Fibroblast of skin of abdomen (primary cell): ENCODE results near the gene SKIC8. TPM values are rescaled to one million over a fixed set of nuclear protein-coding genes. Genes with fewer than 3 reads are reported as not detected.

Experiments used
- DNase-seq: peaks from one replicate; pipeline ENCODE4 v3.0.0-alpha.2; 2013
- polyA plus RNA-seq, 2 experiments: library from polyadenylated mRNA; unstranded; fragments of 120-200 nt; gene quantifications; one replicate each; pipeline ENCODE4 v1.2.1, GENCODE V29; 2013; ENCODE audit not compliant: insufficient read length in 2 of 2

The SKIC8 gene
- 66.3 TPM for polyA plus RNA-seq (2013, experiment 1 of 2; ENCODE audit: insufficient read length)
- 58.1 TPM for polyA plus RNA-seq (2013, experiment 2 of 2; ENCODE audit: insufficient read length)

DNA sequence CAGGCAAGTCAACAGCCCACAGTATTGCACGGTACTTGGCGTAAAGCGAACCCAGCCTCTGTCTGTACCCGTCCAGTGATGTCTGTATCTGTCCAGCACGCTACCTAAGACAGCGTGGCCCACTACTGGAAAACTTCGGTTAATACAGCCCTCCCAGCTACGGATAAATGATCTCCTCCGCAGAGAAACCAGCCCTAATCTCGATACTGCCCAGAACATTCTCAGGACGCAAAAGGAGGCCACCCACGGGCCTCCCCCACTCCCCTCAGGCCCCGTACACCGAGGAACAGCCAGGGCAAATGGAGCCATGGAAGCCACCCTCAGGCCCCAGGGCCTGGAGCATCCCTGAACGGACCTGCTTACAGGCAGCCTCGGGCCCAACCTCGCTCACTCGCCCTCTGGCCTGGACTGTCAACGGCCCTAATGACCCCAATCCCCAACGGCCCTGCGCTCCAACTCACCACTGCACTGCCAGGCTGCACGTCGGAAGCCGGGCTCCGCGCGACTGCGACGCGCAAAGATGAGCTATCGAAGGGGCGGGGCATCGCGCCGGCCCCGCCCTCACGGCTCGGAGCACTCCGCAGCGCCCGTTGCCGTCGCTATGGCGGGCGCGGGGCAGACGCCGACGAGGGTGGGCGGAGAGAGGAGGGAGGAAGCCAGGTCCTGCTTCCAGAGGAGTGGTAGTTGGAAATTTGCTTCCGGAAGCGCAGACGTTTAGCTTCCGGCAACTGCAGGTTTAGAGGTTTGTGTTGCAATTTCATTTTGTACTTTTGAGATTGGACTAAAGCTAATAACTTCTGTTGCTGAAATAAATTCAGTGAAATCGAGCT lies at the start of gene SKIC8:
Gene SKIC8, minus strand, starts transcription at position 509 of the 830 bp plus-strand sequence. CDS start 3,923 bp downstream, outside the sequence.
- peak; percentile 94 for DNase-seq

DNA sequence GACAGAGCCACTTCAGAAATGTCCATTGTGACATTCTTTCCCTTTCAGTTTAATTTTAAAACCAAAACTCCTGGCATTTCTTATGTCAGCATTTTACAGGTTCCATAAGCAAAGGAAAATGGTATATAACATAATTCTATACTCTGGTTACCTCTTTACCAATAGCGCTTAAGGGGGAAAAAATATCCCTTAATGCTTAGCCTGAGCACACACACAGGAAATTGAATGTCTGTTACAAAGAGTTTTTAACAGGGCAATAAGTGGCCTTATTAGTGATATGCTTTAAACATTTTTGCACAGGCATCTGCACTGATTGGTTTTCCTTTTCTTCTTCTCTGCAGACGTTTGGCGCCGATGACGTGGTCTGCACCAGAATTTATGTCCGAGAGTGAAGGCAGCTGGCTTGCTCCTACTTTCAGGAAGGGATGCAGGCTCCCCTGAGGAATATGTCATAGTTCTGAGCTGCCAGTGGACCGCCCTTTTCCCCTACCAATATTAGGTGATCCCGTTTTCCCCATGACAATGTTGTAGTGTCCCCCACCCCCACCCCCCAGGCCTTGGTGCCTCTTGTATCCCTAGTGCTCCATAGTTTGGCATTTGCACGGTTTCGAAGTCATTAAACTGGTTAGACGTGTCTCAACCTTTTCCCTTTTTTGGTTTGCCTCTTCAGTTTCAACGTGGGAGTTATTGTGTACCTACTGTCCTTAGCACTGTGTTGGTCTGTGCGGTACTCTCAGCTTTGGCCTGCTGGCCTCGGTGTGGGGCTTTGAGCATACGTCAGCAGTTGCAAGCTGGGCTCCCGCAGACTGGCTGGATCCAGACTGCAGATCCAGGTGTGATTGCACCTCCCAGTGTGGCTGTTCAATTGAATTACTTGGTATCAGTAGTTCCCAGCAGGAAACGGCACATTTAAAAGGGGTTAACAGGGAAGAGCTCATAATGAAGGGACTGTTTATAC lies 48.5 kb upstream of the SKIC8 start:
- peak; percentile 25 for DNase-seq

DNA sequence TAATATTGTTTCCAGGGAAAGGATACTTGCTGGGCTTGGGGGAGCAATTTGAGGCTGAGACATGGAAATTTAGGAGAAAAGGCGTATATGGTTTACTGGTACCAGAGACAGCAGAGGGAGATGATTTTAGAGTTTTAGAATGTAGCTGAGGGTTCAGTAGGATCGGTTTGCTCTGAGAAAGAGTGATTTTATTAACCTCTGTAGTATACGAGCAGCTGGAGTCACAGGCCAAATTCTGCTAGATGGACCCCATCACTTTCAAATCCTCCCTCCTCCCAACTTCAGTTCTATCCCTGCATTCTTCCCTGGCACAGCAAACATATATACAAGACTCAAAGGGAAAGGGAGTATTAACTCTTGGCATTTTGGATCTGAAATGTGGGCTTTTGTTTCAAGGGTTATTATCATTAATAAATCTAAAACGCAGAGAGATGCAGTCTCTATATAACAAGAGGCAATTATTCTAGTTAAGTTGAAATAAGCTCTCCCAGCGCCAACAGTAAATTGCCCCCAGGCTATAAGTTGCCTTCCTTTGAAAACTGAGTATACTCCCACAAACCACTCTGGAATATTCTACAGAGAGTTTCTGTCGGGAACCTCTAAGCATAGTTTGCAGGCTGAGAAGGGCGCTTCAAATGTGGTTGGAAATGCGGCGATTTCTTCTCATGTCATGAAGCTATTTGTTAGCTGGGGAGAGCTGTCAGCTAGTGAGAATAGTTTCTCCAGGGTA lies 46.2 kb upstream of the SKIC8 start:
- DNase-seq, result no peak

DNA sequence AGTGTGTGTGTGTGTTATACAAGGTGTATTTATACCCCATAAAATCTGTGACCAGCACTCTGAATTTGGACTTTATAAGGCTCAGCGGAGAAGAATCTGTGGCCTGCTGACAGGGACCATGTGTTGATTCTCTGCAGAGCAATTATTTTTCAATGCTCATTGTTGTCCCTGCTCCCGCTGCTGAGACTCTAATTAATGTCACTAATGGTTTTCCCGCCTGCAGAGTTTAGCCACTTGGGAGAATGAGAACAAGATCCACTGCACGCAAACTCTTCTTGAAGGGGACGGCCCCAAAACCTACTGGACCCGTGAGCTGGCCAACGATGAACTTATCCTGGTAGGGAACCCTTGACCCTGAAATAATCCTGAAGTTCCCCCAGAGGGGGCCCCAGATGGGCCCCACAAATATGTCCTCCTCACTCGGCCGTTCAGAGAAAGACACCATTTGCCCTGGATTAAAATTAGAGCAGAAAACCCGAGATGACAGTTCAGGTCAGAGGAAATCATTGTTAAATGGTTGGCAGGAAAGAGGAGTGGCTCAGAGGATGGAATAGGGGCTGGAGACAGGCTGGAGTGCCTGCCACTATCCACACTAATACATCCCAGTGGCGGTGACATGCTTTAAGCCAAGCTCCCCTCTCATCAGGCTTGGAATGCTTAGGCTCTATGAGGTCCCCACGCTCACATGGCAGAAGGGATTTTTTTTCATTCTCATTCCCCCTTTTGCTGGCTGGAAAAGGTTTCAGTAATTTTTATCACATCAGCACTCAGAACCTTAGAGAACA lies 44.1 kb upstream of the SKIC8 start:
- DNase-seq, result no peak

DNA sequence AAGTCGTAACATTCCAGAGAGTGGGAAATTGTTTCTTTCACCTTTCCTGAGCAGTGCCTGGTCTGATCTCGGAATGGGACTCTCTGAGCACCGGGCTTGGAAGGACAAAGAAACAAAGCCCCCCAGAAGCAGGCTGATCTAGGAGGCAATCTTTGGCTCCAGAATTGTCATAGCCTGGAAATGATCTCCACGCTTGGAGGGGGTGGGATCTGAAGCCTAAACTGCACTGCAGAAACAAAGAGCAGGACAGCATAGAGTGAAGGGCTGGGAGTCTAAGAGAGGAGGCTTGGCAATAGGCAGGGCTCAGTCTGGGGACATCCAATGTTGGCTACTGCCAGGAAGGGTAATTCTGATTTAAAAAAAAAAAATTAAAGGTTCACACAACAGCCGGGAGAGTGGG lies 42.6 kb upstream of the SKIC8 start:
- DNase-seq, result no peak

DNA sequence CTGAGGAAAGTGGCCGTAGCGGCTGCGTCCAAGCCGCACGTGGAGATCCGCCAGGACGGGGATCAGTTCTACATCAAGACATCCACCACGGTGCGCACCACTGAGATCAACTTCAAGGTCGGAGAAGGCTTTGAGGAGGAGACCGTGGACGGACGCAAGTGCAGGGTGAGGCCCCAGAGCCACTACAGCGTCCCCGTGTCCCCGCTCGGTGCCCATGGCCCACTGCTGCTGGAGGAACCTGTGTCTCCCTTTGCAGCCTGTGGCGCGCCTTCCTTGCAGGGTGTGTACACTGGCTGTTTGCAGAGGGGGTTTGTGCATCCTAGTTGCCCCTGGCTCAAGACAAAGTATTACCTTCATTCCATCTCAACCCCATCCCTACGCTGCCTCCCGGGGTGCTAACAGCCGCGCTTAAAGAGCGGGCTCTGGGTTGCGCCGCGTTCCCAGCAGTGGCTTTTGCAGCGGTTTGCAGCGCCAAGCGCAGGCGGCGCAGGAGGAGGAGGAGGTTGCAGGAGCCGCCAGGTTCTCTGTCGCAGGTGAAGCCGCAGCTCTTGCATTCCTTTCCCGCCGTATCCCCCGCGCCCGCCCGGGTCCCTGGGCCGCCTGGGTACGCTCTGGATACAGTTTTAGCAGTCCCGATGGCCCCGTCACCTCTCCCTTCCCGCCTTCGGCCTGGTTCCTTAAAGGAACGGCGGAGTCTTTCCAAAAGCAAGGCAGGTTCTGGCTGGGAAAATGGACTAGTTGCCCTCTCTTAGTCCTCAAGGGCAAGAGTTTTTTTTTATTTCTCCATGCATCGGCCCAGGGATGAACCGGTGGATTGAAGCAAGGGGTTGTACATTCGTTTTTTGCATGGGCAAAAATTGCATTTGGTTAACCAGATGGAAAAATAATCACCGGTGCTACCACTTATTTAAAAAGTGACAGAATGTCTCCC lies 41.9 kb upstream of the SKIC8 start:
- no peak for DNase-seq

DNA sequence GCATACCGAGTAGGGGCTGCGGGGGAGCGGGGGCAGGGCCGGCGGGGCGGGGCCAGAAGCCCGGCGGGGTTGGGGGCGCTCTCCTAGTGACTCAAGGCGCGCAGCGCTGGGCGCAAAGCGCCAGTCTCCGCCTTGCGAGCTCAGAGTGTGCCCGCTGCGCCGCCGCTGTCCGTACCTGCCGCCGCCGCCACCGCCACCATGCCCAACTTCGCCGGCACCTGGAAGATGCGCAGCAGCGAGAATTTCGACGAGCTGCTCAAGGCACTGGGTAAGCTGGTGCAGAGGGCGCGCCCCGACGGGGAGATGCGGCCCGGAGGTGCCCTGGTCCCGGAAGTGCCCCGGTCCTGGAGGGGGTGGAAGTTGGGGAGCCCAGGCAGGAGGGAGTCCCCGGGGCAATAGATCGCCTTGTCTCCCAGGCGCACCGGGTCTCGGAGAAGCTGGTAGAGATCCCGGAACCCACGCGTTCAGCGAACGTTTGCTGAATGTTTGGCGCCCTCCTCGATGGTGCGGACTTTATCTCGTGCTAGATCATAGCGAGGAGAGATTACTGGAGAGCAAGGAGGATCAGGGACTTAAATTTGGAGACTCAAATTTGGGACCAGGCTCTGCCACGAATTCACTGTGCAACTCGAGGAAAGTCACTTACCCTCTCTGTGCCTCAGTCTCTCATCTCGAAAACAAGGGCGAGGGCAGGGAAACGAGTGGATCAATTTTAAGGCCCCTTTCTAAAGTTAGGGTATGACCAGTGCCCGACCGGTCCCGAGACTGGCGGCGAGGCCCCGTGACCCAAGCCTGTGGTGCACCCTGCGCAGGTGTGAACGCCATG lies 41.0 kb upstream of the SKIC8 start, which contains the start of gene CRABP1:
Gene CRABP1, plus strand, starts transcription at position 123 of the 826 bp plus-strand sequence. Its CDS starts 76 bp downstream, at position 199.
- no peak for DNase-seq

DNA sequence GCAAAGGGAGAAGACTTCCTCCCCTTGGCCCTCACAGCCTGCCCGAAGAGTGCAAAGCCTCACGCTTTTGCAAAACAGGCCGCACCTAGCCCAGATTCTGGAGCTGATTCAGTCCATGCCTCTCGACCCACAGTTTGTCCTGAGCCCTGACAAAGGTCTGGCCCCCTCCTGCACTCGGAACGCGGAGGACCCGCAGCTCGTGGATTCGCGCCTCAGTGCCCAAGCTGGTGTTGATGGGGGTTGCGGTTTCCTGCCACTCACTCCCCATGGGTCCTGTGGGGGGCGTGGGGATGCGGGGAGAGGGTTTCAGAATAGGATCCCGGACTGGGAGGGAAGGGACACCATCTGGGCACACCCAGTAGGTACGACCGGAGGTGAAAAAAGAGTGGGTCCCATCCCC lies 40.1 kb upstream of the SKIC8 start:
- no peak for DNase-seq

DNA sequence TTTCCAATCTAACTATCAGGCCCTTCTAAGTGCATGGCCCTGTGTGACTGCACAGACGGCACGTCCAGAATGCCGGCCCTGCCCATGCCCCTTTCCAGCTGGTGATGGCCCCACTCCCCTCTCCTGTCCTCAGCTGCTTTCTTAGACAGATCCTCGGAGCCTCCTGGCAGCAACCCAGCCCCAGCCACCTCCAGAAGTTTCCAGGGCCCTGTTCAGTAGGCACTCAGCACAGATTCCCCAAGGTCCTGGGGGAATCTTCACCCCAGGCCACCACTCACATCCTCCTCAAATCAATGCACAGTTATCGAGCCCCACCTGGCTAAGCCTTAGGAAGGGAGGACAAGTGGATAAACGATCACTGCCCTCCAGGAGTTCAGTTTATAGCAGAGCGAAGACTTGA lies 39.4 kb upstream of the SKIC8 start:
- no peak for DNase-seq

DNA sequence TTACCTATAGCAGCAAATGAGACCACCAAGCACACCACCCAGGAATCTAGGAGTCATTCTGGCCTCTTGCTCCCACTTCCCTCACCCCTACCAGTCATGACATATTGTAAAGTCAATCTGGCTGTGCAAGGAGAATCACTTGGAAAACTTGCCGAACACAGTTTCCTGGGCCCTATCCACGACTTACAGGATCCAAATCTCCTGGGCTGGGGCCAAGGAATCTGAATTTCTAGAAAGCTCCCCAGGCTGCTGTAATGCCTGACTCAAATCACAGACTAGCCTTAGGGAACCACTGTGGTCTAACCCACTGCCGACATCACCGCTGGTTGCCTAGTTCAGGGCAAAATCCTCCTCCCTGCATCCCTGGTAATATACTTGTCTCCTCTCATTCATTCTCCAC lies 36.6 kb upstream of the SKIC8 start:
- no peak for DNase-seq

DNA sequence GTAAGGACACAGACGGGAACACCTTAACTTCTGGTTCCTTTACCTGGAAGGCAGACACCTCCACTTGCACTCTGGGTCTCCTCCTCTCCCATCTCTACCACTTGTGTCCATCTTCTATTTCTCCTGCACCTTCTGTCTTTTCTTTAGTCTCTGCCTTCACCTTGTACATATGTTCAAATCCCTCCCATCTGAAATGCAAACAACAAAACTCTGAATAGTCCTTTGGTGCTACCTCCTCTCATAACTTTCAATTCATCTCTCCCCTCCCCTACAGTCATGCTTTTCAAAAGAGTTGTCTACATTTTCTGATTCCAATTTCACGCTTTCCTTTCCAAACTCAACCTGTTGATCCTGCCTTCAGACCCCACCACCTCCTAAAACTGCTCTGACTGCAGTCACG lies 35.4 kb upstream of the SKIC8 start:
- DNase-seq, result no peak

DNA sequence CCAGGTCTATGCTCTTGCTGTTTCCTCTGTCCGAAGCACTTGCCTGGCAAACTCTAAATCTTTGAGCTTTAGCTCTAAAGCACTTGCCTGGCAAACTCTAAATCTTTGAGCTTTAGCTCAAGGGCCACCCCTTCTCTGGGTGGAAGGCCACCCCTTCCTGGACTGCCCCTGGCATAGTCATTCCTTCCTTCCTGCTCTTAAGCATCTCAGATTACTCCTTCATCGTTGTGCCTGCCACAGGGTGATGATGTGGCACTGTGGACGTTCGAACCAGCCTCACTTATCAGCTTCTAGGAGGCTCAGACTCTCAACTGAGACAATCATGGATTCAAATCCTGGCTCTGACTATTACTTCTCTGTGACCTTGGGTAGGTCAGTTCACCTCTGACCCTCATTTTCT lies 30.2 kb upstream of the SKIC8 start:
- DNase-seq, result no peak

DNA sequence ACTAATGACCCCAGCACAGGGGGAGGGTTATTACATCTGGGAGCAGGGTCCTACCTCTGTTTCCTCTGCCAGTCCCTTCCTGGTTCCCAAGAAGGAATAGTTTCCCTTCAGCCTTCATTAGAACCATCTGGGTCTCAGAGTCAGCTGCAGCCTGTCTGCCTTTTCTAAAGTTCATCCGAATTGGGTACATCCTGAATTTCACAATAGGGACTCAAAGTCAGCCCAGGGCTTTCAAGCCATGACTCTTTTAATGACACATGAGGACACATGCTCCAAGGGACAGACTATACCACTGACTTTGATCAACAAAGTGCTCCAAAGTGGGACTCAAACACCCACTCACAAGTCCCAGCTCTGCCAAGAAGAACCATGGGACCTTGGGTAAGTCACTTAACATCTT lies 28.1 kb upstream of the SKIC8 start:
- DNase-seq, result no peak

DNA sequence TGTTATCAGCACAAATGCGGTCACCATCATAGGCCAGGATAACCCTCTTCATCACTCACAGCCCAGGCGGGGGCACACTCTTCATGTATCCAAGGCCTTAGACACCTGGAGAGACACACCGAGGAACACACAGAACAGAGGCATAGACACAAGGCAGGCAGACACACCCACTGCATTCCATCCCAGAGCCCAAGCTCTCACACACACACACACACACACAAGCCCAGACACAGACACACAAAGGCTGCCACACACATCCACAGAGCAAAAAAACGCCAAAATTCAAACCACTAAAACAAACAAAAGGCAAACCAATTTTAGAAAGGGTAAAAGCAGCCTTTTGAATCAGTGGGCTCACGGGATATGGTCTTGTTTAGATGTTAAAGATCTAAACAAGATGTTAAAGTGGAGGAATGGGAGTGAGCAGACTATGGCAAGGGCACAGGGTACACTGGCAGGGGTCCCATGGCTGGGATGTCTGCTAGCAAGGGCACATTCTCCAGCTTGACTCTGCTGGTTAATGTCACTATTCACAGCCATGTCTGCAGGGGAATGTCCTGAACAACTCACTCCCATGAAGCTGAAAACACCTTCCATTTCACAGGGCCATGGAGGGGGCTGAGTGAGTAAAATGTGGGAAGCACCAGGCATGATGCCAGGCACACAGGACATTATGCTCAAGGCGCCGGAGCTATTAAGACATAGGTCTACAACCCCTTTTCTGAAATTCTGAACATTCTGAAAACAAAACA lies 25.9 kb upstream of the SKIC8 start:
- DNase-seq, result peak; percentile 53

DNA sequence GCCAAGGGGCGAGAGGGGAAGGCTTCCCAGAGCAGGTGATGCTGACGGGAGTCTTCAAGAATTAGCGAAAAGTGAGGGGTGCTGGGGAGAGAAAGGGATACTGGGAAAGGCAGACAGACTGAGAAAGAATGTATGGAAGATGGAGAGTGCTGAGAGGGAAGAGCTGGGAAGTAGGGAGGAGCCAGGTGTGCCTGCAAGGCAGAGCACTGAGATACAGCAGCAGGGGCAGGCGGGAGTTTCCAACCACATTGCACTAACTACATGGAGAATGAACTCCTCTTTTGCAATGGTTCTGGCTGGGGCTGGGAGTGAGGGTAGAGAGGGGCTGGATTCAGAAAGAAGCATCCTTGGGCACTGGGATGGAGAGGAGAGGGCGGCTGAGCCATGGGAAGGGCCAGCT lies 24.7 kb upstream of the SKIC8 start:
- no peak for DNase-seq

DNA sequence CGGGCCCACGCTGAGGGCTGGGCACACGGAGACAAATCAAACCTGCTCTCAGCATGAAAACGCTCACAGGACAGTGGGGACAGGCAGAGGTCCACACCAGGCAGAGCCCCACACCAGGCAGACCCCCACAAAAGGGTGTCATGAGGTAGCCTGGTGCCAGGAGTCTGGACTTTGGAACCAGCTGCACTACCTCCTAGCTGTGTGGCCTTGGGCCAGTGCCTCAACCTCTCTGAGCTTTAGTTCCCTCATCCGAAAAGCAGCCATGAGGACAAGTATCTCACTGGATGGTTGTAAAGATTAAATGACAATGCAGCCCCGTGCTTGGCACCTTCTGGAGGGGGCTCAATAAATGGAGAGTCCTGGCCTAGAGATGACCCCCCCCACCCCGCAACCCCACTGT lies 24.3 kb upstream of the SKIC8 start:
- no peak for DNase-seq

DNA sequence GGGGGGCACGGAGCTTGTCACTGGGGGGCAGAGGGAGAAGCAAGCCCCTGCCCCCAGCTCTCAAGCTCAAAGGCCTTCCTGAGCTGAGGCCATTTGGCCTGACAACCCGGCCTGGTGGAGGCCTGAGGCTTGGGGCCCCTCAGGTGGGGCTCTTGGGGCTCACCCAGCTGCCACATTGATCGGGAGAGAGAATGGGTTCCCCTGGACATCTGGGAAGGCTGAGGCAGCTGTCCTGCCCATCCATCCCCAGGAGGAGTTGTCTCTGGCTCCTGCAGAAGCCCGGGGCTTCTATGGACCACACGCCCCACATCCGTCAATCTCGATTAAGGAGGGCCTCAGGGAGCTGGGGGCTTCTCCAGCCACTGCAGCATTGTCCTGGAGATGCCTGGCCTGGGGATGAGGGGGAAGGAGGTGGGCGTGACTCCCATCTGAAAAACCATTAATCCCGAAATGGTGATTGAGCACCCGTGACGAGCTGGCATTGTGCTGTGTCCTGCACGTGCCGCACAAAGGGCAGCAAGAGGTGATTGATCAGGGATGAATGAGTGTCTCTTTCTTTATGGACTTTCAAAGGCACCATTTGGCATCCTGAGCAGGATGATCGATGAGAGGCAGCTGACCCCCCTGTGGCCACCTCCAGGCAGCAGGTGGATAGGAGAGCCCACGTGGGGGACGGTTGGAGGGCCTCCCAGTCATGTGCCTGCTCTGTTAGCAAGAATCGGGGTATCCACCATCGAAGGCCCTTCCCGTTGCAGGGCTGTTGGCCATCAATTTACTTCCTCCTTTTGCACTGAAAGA lies 23.5 kb upstream of the SKIC8 start:
- no peak for DNase-seq

DNA sequence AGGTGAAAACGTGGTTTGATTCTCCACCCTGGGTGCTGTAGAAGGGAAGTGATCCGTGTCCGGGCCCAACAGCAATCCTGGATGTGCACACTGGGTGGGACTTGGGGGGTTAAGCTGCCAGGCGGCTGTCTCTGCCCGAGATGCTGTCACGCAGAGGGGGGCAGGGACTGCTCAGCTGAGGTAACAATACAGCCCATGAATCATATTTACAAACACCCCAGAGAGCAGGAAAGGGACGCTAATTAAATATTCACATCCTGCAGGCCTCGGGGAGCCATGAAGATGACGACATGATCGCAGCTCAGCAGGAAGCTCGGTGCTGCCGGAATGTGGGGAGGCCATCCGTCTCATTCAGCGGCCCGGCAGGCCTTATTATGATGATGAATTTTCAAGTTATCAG lies 22.8 kb upstream of the SKIC8 start:
- peak; percentile 80 for DNase-seq
